HepG2 (cell line): ENCODE measurements around the gene UGCG. TPM values are rescaled to one million over a fixed set of nuclear protein-coding genes. Genes with fewer than 3 reads are reported as not detected.

Experiments
- ATAC-seq: fragments of 200-7000 bp; cut with Tn5 transposase; 3 replicates; pipeline ENCODE4 v1.9.1; 2020; ENCODE audit warnings: mild to moderate bottlenecking, moderate library complexity
- BruUV-seq: library from RNA; stranded (reverse); fragments of 400-500 nt; replicated peaks from 2 replicates; lab custom pipeline; 2021; lab: Mats Ljungman, UMichigan
- CTCF ChIA-PET: fragments of 300-600 bp; formaldehyde crosslinking; extraction: SDS; loops from one replicate; lab custom pipeline; 2021; ENCODE audit warnings: low total read pairs, inconsistent platforms, low intra/inter-chr PET ratio; lab: Yijun Ruan, JAX
- POLR2A ChIA-PET: fragments of 350-600 bp; sonication (Branson Sonifier 250); formaldehyde crosslinking; loops from one replicate; lab custom pipeline; 2020; ENCODE audit warnings: antibody characterized with exemption, inconsistent platforms; lab: Yijun Ruan, JAX
- DNase-seq: peaks from one replicate; pipeline ENCODE4 v3.0.0-alpha.2; 2015; ENCODE audit warnings: low spot score
- FAIRE-seq: peaks from 3 replicates; lab custom pipeline; 2011; peaks lifted over from hg19 to GRCh38; lab: Jason Lieb, UNC
- H2AFZ ChIP-seq: one replicate; pipeline ENCODE4 v1.6.1; 2011; ENCODE audit warnings: low read length, inconsistent platforms
- H3K27ac ChIP-seq: fragments of 300-600 bp; 3 replicates; pipeline ENCODE4 v1.8.0; 2011; ENCODE audit warnings: mixed run types, mild to moderate bottlenecking, mixed read lengths, low read length, inconsistent platforms; ENCODE audit not compliant: insufficient read depth; ENCODE audit errors: extremely low read length
- H3K27me3 ChIP-seq, 2 experiments: fragments of 200-600 bp in 1 of 2; 2 replicates in 1 of 2; 3 replicates in 1 of 2; pipeline versions ENCODE4 v1.6.0 to v1.8.0; 2011; ENCODE audit warnings: low read length in 2 of 2, mild to moderate bottlenecking in 2 of 2, moderate library complexity in 2 of 2, inconsistent platforms in 1 of 2; ENCODE audit not compliant: insufficient read depth in 2 of 2, control insufficient read depth in 1 of 2
- H3K36me3 ChIP-seq, 2 experiments: fragments of 200-600 bp in 1 of 2; replicated peaks in 1 of 2; 2 replicates in 1 of 2; 3 replicates in 1 of 2; pipeline versions ENCODE4 v1.5.1 to v1.8.0; 2011; ENCODE audit warnings: low read length in 2 of 2, inconsistent platforms in 1 of 2; ENCODE audit not compliant: insufficient read depth in 2 of 2, control insufficient read depth in 1 of 2
- H3K4me1 ChIP-seq: 2 replicates; pipeline ENCODE4 v1.5.1; 2012; ENCODE audit warnings: low read length, inconsistent platforms; ENCODE audit not compliant: insufficient read depth
- H3K4me2 ChIP-seq: 2 replicates; pipeline ENCODE4 v1.6.0; 2011; ENCODE audit warnings: low read depth, low read length, inconsistent platforms
- H3K4me3 ChIP-seq, 3 experiments: fragments of 200-600 bp in 1 of 3; sonication (generic), shearing (Covaris generic) in 1 of 3; replicated peaks in 1 of 3; 2 replicates each; pipeline ENCODE4 v1.5.1; 2011 to 2016; ENCODE audit warnings: low read length in 3 of 3, inconsistent platforms in 2 of 3, low read depth in 2 of 3, mild to moderate bottlenecking in 2 of 3, control low read depth in 1 of 3, mixed read lengths in 1 of 3; ENCODE audit not compliant: insufficient read depth in 1 of 3
- H3K79me2 ChIP-seq: one replicate; pipeline ENCODE4 v1.6.1; 2011; ENCODE audit warnings: low read length, inconsistent platforms; ENCODE audit not compliant: insufficient read depth
- H3K9ac ChIP-seq: 2 replicates; pipeline ENCODE4 v1.6.0; 2011; ENCODE audit warnings: mild to moderate bottlenecking, low read depth, low read length, inconsistent platforms; ENCODE audit not compliant: insufficient read depth
- H3K9me3 ChIP-seq: 2 replicates; pipeline ENCODE4 v1.5.1; 2012; ENCODE audit warnings: mild to moderate bottlenecking, low read length
- H4K20me1 ChIP-seq: 2 replicates; pipeline ENCODE4 v1.6.0; 2011; ENCODE audit warnings: inconsistent platforms, mild to moderate bottlenecking, low read length, moderate library complexity; ENCODE audit not compliant: insufficient read depth
- AHDC1 ChIP-seq: sonication (generic); formaldehyde crosslinking; IDR thresholded peaks from 2 replicates; pipeline ENCODE4 v1.5.1; 2020; ENCODE audit warnings: mild to moderate bottlenecking, missing genetic modification reagents, borderline replicate concordance
- ATF7 ChIP-seq, 2 experiments: fragments of 450-650 bp in 1 of 2; sonication (generic) in 1 of 2; formaldehyde crosslinking in 1 of 2; IDR thresholded peaks; 2 replicates each; pipeline versions ENCODE4 v1.4.0 to v1.6.1; 2016 to 2020; ENCODE audit warnings: antibody characterized with exemption in 1 of 2, mild to moderate bottlenecking in 1 of 2, missing genetic modification reagents in 1 of 2
- ATM ChIP-seq: fragments of 450-650 bp; IDR thresholded peaks from 2 replicates; pipeline ENCODE4 v1.7.1; 2017; ENCODE audit warnings: mild to moderate bottlenecking, borderline replicate concordance
- NFATC3 ChIP-seq: sonication (generic); formaldehyde crosslinking; IDR thresholded peaks from 2 replicates; pipeline ENCODE4 v1.5.1; 2020; ENCODE audit warnings: mild to moderate bottlenecking, missing genetic modification reagents
- NR2F1 ChIP-seq, 2 experiments: fragments of 450-650 bp in 1 of 2; formaldehyde crosslinking in 1 of 2; IDR thresholded peaks; 2 replicates each; pipeline versions ENCODE4 v1.5.0 to v1.6.1; 2016 to 2020; ENCODE audit warnings: mild to moderate bottlenecking in 1 of 2, missing compliant biosample characterization in 1 of 2, missing genetic modification reagents in 1 of 2, moderate library complexity in 1 of 2
- PHF5A ChIP-seq: IDR thresholded peaks from one replicate; pipeline ENCODE4 v1.6.1; 2018; ENCODE audit warnings: low read depth, missing genetic modification reagents; ENCODE audit not compliant: unreplicated experiment
- TARDBP ChIP-seq: sonication (generic); formaldehyde crosslinking; IDR thresholded peaks from 2 replicates; pipeline ENCODE4 v1.8.0; 2022; ENCODE audit warnings: mild to moderate bottlenecking, missing genetic modification reagents
- ZBTB42 ChIP-seq: sonication (generic); formaldehyde crosslinking; IDR thresholded peaks from 2 replicates; pipeline ENCODE4 v1.5.0; 2020; ENCODE audit warnings: mild to moderate bottlenecking, missing genetic modification reagents
- ZFP36L2 ChIP-seq: sonication (generic); formaldehyde crosslinking; IDR thresholded peaks from 2 replicates; pipeline ENCODE4 v1.4.0; 2020; ENCODE audit warnings: missing genetic modification reagents
- ZNF557 ChIP-seq: sonication (generic); formaldehyde crosslinking; IDR thresholded peaks from 2 replicates; pipeline ENCODE4 v1.4.0; 2020; ENCODE audit warnings: missing genetic modification reagents
- ZNF615 ChIP-seq: sonication (generic); formaldehyde crosslinking; IDR thresholded peaks from 2 replicates; pipeline ENCODE4 v1.5.0; 2020; ENCODE audit warnings: mild to moderate bottlenecking, missing genetic modification reagents, borderline replicate concordance
- ZSCAN30 ChIP-seq: sonication (generic); formaldehyde crosslinking; IDR thresholded peaks from 2 replicates; pipeline ENCODE4 v1.5.0; 2020; ENCODE audit warnings: mild to moderate bottlenecking, missing genetic modification reagents
- WGBS: methylation state at CpG from one replicate; pipeline ENCODE4 v1.1.6; 2017; ENCODE audit warnings: low lambda C conversion rate; 5-methylcytosine and 5-hydroxymethylcytosine counted together
- in situ Hi-C: cut with HindIII; loops from 2 replicates; pipeline ENCODE4 v1.10.0; 2017; ENCODE audit warnings: low pct_unique_long_range_greater_than_20kb; ENCODE audit not compliant: extremely low pct_ligation_motif_present
- intact Hi-C: fragments of 100-400 bp; cut with micrococcal nuclease; formaldehyde crosslinking; loops from one replicate; pipeline ENCODE4 v1.10.0; 2022; ENCODE audit not compliant: unreplicated experiment
- polyA plus RNA-seq, 8 experiments: library from polyadenylated mRNA; depleted of rRNA in 3 of 8; stranded (reverse) in 7 of 8; unstranded in 1 of 8; fragments of >200 nt; fragmentation: Illumina TruSeq in 4 of 8; extraction: Trizol in 4 of 8; gene quantifications; 2 replicates each; pipeline versions ENCODE4 v1.2.1 to v1.2.3, GENCODE V29; 2011 to 2016; ENCODE audit warnings: low read depth in 4 of 8, missing spikeins in 1 of 8, mixed read lengths in 1 of 8; ENCODE audit not compliant: insufficient read depth in 1 of 8
- total RNA-seq, 5 experiments: library from RNA; depleted of rRNA; stranded (reverse); fragments of >200 nt; fragmentation: Illumina TruSeq; extraction: Trizol; gene quantifications; 2 replicates each; pipeline ENCODE4 v1.2.3, GENCODE V29; 2016; ENCODE audit warnings: low read depth in 1 of 5
- TF ChIP-seq, protein P1 (sequence below): sonication (generic); formaldehyde crosslinking; IDR thresholded peaks from 2 replicates; pipeline ENCODE4 v1.8.0; 2022; ENCODE audit warnings: missing genetic modification reagents, low read depth, mild to moderate bottlenecking, borderline replicate concordance

Gene UGCG
- total and polyA plus RNA-seq, 2 of the 13 experiments (the other 11 are each of a cell fraction or from before 2014, with no cell fraction given): 10.5 to 13.9 TPM

GRCh38 chr9:111900151-111900857 is 3.7 kb downstream of the UGCG start:
- in situ Hi-C loops (no loop called here), intact Hi-C loops (no loop called here)
- FAIRE-seq: no peak
- ChIA-PET POLR2A (no interaction called here), CTCF (no interaction called here)
- peaks cover 15% of the 10 kb centered on the region for H4K20me1 ChIP-seq
- DNase-seq: no peak
- no peak overlapping the region for H3K4me3 ChIP-seq
- peaks cover 76% of the 10 kb centered on the region for H3K79me2 ChIP-seq
- H3K9me3 ChIP-seq: no peaks in the 10 kb centered on the region
- H3K36me3 ChIP-seq: no peaks in the 10 kb centered on the region
- no peak overlapping the region for H2AFZ ChIP-seq
- WGBS: 93% methylated on average over 6 of the region's 6 CpGs
- BruUV-seq: no TSS peak
- H3K4me1 ChIP-seq: peaks cover 66% of the 10 kb centered on the region
- TF ChIP-seq ZNF615 (no peak), ZBTB42 (CRISPR knock-in tag) (no peak), NR2F1 (CRISPR knock-in tag; IDR thresholded peaks at IDR 0.05) (no peak), ZSCAN30 (CRISPR knock-in tag) (no peak), TARDBP (CRISPR knock-in tag) (no peak), ATM (no peak), PHF5A (CRISPR knock-in tag) (no peak), ZNF557 (CRISPR knock-in tag) (no peak), ZFP36L2 (CRISPR knock-in tag) (no peak), AHDC1 (CRISPR knock-in tag) (no peak), NFATC3 (no peak), ATF7 (IDR thresholded peaks at IDR 0.05) (no peak), ATF7 (CRISPR knock-in tag; IDR thresholded peaks at IDR 0.05) (no peak)
- TF ChIP-seq, protein P1, sequence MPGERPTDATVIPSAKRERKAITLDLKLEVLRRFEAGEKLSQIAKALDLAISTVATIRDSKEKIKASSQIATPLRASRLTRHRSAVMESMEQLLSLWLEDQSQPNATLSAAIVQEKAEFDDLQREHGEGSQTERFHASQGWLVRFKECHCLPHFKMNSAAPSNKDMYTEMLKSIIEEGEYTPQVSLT (CRISPR knock-in tag): no peak
- H3K9ac ChIP-seq: no peak overlapping the region
- no peak for ATAC-seq
- no peak overlapping the region for H3K27ac ChIP-seq
- H3K4me2 ChIP-seq: no peak overlapping the region
- no peaks in the 10 kb centered on the region for H3K27me3 ChIP-seq
